PC-3 (cell line): ENCODE data around the gene OR6Q1. TPM values are rescaled to one million over a fixed set of nuclear protein-coding genes. Genes with fewer than 3 reads are reported as not detected.

Experiments used
- ATAC-seq: fragments of 200-7000 bp; cut with Tn5 transposase; 2 replicates; pipeline ENCODE4 v1.9.1; 2020; ENCODE audit warnings: mild to moderate bottlenecking, moderate library complexity
- Bru-seq: library from RNA; stranded (reverse); fragments of 400-500 nt; gene quantifications from one replicate; lab custom pipeline; 2021; lab: Mats Ljungman, UMichigan
- BruChase-seq, 2 experiments: library from RNA; stranded (reverse); fragments of 400-500 nt; gene quantifications; one replicate each; lab custom pipeline; 2021; lab: Mats Ljungman, UMichigan
- BruUV-seq: library from RNA; stranded (reverse); fragments of 400-500 nt; replicated peaks from 2 replicates; lab custom pipeline; 2021; lab: Mats Ljungman, UMichigan
- CTCF ChIA-PET: fragments of 300-600 bp; sonication (Branson Sonifier 250); formaldehyde crosslinking; loops from one replicate; lab custom pipeline; 2022; ENCODE audit warnings: antibody characterized with exemption; lab: Charles Lee
- POLR2A ChIA-PET: fragments of 300-600 bp; sonication (Branson Sonifier 250); formaldehyde crosslinking; loops from one replicate; lab custom pipeline; 2022; ENCODE audit warnings: antibody characterized with exemption; ENCODE audit not compliant: unreplicated experiment; lab: Charles Lee
- DNase-seq: peaks from one replicate; pipeline ENCODE4 v3.0.0-alpha.2; 2015
- H2AFZ ChIP-seq: fragments of 300-600 bp; sonication (generic); 2 replicates; pipeline ENCODE4 v1.6.0; 2016; ENCODE audit warnings: antibody characterized with exemption, low read length
- H3F3A ChIP-seq: fragments of 300-600 bp; sonication (generic); one replicate; pipeline ENCODE4 v1.6.0; 2017; ENCODE audit warnings: antibody characterized with exemption, low read length, control low read depth, mild to moderate bottlenecking; ENCODE audit not compliant: unreplicated experiment
- H3K27ac ChIP-seq: fragments of 300-600 bp; sonication (generic); 2 replicates; pipeline ENCODE4 v1.5.1; 2016; ENCODE audit warnings: mild to moderate bottlenecking, low read length
- H3K27me3 ChIP-seq: fragments of 300-600 bp; sonication (generic); 2 replicates; pipeline ENCODE4 v1.6.1; 2016; ENCODE audit warnings: low read length, mixed read lengths
- H3K36me3 ChIP-seq: fragments of 300-600 bp; sonication (generic); 2 replicates; pipeline ENCODE4 v1.6.1; 2016; ENCODE audit warnings: low read depth, mixed run types, low read length, mixed read lengths
- H3K4me1 ChIP-seq: fragments of 300-600 bp; sonication (generic); 2 replicates; pipeline ENCODE4 v1.5.1; 2016; ENCODE audit warnings: low read length; ENCODE audit not compliant: insufficient read depth
- H3K4me2 ChIP-seq: fragments of 300-600 bp; sonication (generic); 2 replicates; pipeline ENCODE4 v1.6.0; 2016; ENCODE audit warnings: low read length
- H3K4me3 ChIP-seq: fragments of 300-600 bp; sonication (generic); 2 replicates; pipeline ENCODE4 v1.5.1; 2016; ENCODE audit warnings: mild to moderate bottlenecking, low read length, mixed read lengths
- H3K79me2 ChIP-seq: fragments of 300-600 bp; sonication (generic); 2 replicates; pipeline ENCODE4 v1.6.1; 2017; ENCODE audit warnings: low read length, mixed read lengths
- H3K9ac ChIP-seq: fragments of 300-600 bp; sonication (generic); 2 replicates; pipeline ENCODE4 v1.6.0; 2016; ENCODE audit warnings: mild to moderate bottlenecking, low read length
- H3K9me2 ChIP-seq: fragments of 300-600 bp; sonication (generic); replicated peaks from 2 replicates; pipeline ENCODE4 v1.6.1; 2016; ENCODE audit warnings: mixed run types, low read length, mixed read lengths
- H3K9me3 ChIP-seq: fragments of 300-600 bp; sonication (generic); 2 replicates; pipeline ENCODE4 v1.6.1; 2016; ENCODE audit warnings: low read length, mixed read lengths
- H4K20me1 ChIP-seq: fragments of 300-600 bp; sonication (generic); 2 replicates; pipeline ENCODE4 v1.6.1; 2016; ENCODE audit warnings: low read length, mixed read lengths
- EZH2 ChIP-seq: fragments of 300-600 bp; sonication (generic); IDR thresholded peaks from one replicate; pipeline ENCODE4 v1.6.1; 2017; ENCODE audit warnings: antibody characterized with exemption, mild to moderate bottlenecking, low read length; ENCODE audit not compliant: unreplicated experiment
- EZH2phosphoT487 ChIP-seq: fragments of 300-600 bp; sonication (generic); IDR thresholded peaks from 2 replicates; pipeline ENCODE4 v1.6.1; 2018; ENCODE audit warnings: mild to moderate bottlenecking, antibody characterized with exemption, low read length, borderline replicate concordance
- intact Hi-C: fragments of 100-400 bp; cut with micrococcal nuclease; formaldehyde crosslinking; loops from 2 replicates; pipeline ENCODE4 v1.9.0; 2023
- long read RNA-seq: library from polyadenylated mRNA; unstranded; transcript quantifications from one replicate; pipeline ENCODE4 v2.0.0, GENCODE V29; 2021; ENCODE audit not compliant: unreplicated experiment
- total RNA-seq: library from RNA; depleted of rRNA; stranded (reverse); fragments of >200 nt; gene quantifications from 2 replicates; pipeline ENCODE4 v1.2.3, GENCODE V29; 2014; rRNA removed
- TF ChIP-seq, protein P1 (sequence below): fragments of 300-600 bp; sonication (generic); conservative IDR thresholded peaks from 2 replicates; pipeline ENCODE4 v1.5.1; 2017; ENCODE audit warnings: antibody characterized with exemption, low read depth, mild to moderate bottlenecking, low read length

Gene OR6Q1, protein sequence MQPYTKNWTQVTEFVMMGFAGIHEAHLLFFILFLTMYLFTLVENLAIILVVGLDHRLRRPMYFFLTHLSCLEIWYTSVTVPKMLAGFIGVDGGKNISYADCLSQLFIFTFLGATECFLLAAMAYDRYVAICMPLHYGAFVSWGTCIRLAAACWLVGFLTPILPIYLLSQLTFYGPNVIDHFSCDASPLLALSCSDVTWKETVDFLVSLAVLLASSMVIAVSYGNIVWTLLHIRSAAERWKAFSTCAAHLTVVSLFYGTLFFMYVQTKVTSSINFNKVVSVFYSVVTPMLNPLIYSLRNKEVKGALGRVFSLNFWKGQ
- not detected in 2 replicates for total RNA-seq
- not detected for Bru-seq, nascent RNA
- BruChase-seq, experiment 1, labeled RNA remaining after a 6-hour chase: not detected
- BruChase-seq, experiment 2, labeled RNA remaining after a 2-hour chase: not detected
- long read RNA-seq: 0 reads

DNA sequence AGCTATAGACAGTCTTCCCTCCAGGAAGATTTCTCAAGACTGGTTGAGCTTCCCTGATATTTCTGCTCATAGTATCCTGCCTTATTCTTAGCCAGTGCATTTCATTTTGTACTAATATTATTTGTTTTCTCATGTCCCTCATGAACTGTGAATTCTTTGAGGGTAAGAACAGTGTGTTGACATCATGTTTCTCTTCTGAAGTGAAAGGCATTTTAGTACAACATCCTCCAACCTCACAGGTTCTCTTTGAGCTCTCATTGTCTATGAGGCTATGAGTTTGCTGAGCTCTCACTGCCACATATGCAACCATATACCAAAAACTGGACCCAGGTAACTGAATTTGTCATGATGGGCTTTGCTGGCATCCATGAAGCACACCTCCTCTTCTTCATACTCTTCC is at the start of gene OR6Q1:
Gene OR6Q1, plus strand, starts transcription at position 301 of the 400 bp plus-strand sequence. Its CDS starts 0 bp downstream, at position 301.
- Histone ChIP-seq H2AFZ (no peak within 1 kb of the TSS), H3K4me1 (no peaks in the 10 kb centered on the region), H3K4me3 (no peak within 1 kb of the TSS), H3F3A (no peaks in the 10 kb centered on the region), H3K9me3 (0 out of 2 replicates have a peak, but pooled peaks cover under 1% of the 10 kb centered on the region), H3K36me3 (no peaks in the 10 kb centered on the region), H3K9ac (no peak within 1 kb of the TSS), H3K27me3 (peaks cover 25% of the 10 kb centered on the region; the same call in 1 of the 2 replicates), H3K79me2 (no peaks in the 10 kb centered on the region), H3K9me2 (no peaks in the 10 kb centered on the region), H3K4me2 (no peak within 1 kb of the TSS), H3K27ac (no peak within 1 kb of the TSS), H4K20me1 (no peaks in the 10 kb centered on the region)
- BruUV-seq: no TSS peak
- ATAC-seq: no peak
- ChIA-PET POLR2A (no interaction called here), CTCF (no interaction called here)
- TF ChIP-seq, protein P1, sequence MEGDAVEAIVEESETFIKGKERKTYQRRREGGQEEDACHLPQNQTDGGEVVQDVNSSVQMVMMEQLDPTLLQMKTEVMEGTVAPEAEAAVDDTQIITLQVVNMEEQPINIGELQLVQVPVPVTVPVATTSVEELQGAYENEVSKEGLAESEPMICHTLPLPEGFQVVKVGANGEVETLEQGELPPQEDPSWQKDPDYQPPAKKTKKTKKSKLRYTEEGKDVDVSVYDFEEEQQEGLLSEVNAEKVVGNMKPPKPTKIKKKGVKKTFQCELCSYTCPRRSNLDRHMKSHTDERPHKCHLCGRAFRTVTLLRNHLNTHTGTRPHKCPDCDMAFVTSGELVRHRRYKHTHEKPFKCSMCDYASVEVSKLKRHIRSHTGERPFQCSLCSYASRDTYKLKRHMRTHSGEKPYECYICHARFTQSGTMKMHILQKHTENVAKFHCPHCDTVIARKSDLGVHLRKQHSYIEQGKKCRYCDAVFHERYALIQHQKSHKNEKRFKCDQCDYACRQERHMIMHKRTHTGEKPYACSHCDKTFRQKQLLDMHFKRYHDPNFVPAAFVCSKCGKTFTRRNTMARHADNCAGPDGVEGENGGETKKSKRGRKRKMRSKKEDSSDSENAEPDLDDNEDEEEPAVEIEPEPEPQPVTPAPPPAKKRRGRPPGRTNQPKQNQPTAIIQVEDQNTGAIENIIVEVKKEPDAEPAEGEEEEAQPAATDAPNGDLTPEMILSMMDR: no peak
- TF ChIP-seq EZH2 (no peak), EZH2phosphoT487 (no peak)
- intact Hi-C loops: no loop called here
- no peak for DNase-seq

DNA sequence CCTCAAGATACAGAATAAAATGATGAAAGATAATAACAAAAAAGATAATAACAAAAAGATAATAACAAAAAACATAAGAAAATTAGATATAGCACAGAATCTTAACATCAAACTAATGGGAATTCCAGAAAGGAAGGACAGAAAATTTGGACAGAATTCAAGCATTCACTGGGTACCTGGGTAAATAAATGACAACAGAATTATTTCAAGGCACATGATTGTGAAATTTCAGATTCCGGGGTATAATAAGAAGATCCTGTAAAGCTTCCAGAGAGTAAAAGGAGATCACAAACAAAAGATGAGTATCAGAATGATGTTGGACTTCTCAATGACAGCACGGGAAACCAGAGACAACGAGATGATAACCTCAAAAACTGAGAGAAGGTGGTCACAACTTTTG is 49.2 kb upstream of the OR6Q1 start:
- H4K20me1 ChIP-seq: no peaks in the 10 kb centered on the region
- no peaks in the 10 kb centered on the region for H3K4me1 ChIP-seq
- intact Hi-C loops: no loop called here
- ATAC-seq (no peak), DNase-seq (no peak)
- H3K9ac ChIP-seq: no peak overlapping the region
- H3K36me3 ChIP-seq: no peaks in the 10 kb centered on the region
- no peaks in the 10 kb centered on the region for H3F3A ChIP-seq
- H2AFZ ChIP-seq: no peak overlapping the region
- H3K9me2 ChIP-seq: no peaks in the 10 kb centered on the region
- H3K9me3 ChIP-seq: no peaks in the 10 kb centered on the region
- ChIA-PET CTCF (no interaction called here), POLR2A (no interaction called here)
- H3K4me3 ChIP-seq: no peak overlapping the region
- H3K27me3 ChIP-seq: peaks cover 68% of the 10 kb centered on the region
- TF ChIP-seq, protein P1: no peak
- TF ChIP-seq EZH2phosphoT487: no peak
- TF ChIP-seq EZH2: no peak
- BruUV-seq: no TSS peak
- no peak overlapping the region for H3K4me2 ChIP-seq
- no peaks in the 10 kb centered on the region for H3K79me2 ChIP-seq
- no peak overlapping the region for H3K27ac ChIP-seq

DNA sequence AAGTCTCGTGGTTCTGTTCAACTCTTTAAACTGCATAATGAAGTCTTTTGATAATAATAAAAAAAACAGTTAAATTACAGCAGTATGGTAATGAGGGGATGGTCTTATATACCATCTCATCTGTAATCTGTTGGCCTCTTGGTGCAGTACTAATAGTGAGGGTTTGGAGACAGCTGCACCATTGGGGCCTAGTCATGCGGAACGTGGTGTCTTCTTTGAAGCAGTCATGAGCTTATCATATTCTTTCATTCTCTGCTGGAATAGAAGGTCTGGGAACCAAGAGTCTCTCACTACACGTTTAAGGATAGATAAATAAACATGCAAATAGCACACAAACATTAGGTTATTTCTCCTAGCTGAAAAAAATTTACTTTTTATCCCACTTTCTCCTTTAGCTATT is 48.0 kb upstream of the OR6Q1 start:
- no peaks in the 10 kb centered on the region for H3K79me2 ChIP-seq
- H4K20me1 ChIP-seq: no peaks in the 10 kb centered on the region
- CTCF ChIA-PET: no interaction called here
- H3K4me3 ChIP-seq: no peak overlapping the region
- H2AFZ ChIP-seq: no peak overlapping the region
- no TSS peak for BruUV-seq
- POLR2A ChIA-PET: no interaction called here
- TF ChIP-seq EZH2phosphoT487 (no peak), EZH2 (no peak)
- TF ChIP-seq, protein P1: no peak
- intact Hi-C loops: no loop called here
- DNase-seq (no peak), ATAC-seq (no peak)
- H3K36me3 ChIP-seq: no peaks in the 10 kb centered on the region
- H3K9me3 ChIP-seq: no peaks in the 10 kb centered on the region
- no peaks in the 10 kb centered on the region for H3K4me1 ChIP-seq
- peaks cover 69% of the 10 kb centered on the region for H3K27me3 ChIP-seq
- H3K9ac ChIP-seq: no peak overlapping the region
- H3K27ac ChIP-seq: no peak overlapping the region
- no peak overlapping the region for H3K4me2 ChIP-seq
- no peaks in the 10 kb centered on the region for H3K9me2 ChIP-seq
- H3F3A ChIP-seq: no peaks in the 10 kb centered on the region
